RCC 7860 (cell line): ENCODE results near the gene PINK1.

ENCODE experiments used
- DNase-seq: peaks from one replicate; pipeline ENCODE4 v3.0.0-alpha.2; 2015; ENCODE audit warnings: low spot score
- FAIRE-seq: peaks from 2 replicates; lab custom pipeline; 2012; peaks lifted over from hg19 to GRCh38; lab: Jason Lieb, UNC

Gene PINK1

DNA sequence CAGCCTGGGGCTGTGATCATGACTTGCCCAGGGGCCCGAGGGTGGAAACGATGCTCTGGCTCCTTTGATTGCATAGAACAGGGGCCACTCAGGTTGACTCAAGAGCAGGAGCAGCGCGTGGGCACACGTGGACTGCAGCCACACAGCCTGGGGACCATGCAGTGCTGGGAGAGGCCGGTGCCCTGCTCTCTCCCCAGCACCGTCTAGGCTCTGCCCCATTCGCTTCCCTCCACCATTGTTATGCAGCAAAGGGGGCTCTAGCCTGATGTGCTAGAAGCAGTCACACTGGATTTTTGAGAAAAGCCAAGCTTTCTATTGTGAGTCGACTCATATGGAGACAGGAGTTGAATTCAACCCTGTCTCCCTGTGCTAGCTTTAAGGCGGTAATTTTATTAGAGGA, 8.7 kb downstream of the PINK1 start:
- no peak for FAIRE-seq
- DNase-seq, result no peak

DNA sequence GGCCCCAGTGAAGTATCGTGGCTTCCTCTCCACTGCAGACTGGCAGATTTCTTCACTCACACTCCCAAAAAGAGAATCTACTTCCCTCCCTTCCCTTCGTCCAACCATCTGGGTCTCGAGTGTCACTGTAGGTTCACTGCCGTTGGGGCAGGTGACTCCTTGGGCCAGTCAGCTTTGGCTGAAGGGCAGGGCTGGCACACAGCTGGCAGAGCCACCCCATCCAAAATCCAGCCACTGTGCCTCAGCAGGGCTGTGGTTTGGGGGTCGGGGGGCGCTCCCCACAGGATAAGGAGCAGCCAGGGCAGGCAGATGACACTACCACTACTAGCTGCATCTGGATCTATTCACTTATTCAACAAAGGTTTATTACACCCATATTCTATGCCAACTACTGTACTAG, 9.8 kb downstream of the PINK1 start:
- DNase-seq (no peak), FAIRE-seq (no peak)

DNA sequence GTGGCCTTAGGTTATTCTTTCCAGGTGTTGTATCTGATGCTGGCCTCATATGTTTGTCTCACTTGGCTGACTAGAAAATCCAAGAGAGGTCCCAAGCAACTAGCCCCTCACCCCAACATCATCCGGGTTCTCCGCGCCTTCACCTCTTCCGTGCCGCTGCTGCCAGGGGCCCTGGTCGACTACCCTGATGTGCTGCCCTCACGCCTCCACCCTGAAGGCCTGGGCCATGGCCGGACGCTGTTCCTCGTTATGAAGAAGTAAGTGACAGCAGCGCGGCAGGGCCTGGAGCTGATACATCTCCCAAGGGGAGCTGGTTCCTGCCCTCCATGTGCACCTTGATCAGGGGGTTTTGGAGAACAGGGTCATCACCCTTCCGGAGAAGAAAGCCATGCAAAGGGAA, 11.2 kb downstream of the PINK1 start:
- no peak for FAIRE-seq
- DNase-seq, result no peak

DNA sequence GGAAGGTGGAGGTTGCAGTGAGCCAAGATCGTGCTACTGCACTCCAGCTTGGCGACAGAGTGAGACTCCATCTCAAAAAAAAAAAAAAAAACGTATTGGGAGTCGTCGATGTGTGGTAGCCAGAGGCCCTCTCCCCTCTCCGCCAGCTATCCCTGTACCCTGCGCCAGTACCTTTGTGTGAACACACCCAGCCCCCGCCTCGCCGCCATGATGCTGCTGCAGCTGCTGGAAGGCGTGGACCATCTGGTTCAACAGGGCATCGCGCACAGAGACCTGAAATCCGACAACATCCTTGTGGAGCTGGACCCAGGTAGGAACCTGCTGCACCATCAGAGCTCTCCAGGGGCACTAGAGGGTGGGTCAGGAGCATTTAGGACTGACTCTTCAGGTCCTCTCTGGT, 12.2 kb downstream of the PINK1 start:
- FAIRE-seq (no peak), DNase-seq (no peak)

DNA sequence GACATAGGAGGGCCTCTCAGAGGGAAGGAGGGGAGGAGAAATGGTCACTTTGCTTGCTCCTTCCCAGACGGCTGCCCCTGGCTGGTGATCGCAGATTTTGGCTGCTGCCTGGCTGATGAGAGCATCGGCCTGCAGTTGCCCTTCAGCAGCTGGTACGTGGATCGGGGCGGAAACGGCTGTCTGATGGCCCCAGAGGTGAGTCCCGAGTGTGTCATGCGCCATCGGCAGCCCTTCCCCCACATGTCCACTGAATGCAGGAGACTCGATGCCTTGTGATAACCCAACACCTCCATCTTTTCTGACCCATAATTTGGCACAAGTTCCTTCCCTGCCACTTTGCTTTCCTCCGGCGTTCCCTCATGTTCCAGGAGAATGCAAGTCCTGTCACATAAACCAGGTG, 15.2 kb downstream of the PINK1 start:
- FAIRE-seq, result no peak
- DNase-seq, result no peak

DNA sequence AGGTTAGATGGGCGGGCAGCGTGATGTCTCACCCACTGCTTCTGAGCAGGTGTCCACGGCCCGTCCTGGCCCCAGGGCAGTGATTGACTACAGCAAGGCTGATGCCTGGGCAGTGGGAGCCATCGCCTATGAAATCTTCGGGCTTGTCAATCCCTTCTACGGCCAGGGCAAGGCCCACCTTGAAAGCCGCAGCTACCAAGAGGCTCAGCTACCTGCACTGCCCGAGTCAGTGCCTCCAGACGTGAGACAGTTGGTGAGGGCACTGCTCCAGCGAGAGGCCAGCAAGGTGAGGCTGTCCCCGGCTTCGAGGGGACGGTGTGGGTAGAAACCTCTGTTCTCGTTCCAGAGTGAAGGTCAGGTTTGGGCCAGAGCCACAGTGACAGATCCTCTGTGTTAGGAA, 15.7 kb downstream of the PINK1 start:
- no peak for FAIRE-seq
- no peak for DNase-seq

DNA sequence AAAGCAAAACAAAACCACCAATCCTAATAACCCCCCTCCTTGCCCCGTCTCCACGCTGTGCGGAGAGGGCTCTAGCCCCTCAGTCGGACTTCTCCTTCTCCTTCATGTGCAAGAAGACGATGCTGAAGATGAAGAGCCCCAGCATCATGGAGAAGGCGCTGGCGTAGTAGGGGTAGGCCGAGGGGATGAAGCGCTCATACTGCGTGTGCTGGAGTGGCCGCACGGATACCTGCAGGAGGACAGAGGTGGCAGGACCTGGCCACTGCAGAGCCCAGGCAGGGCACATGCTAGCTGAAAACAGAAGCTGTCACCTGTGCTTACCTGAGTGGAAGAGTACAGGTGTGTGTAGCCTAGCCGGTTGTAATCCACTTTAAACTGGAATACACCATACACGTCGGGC, 19.0 kb downstream of the PINK1 start:
- DNase-seq, result no peak
- no peak for FAIRE-seq

DNA sequence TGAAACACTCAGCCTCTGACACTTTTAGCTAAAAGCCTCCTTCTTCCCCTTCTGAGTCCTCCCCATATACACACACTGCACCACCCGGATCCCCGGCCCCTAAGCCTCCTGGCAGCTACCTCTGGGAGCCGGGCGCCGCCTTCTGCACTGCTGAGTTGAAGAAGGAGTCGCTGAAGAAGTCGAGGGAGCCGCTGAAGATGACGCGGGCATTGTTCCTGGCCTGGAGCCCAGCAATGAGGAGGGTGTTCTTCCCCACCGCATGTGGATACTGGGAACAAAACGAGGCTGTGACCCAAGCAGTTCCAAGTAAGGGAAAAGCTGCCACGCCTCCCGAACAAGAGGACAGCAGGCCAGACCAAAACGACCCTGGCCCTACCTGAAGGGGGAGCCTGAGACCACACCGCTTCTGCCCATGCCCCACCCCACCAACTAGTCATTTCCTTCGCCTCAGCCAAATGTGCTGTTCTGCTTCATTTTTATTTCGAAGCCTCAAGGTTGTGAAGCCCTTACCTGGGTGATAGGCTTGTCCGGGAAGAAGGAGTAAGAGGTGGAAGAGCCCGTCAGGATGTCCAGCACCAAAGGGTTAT, 20.9 kb downstream of the PINK1 start:
- DNase-seq (no peak), FAIRE-seq (no peak)

DNA sequence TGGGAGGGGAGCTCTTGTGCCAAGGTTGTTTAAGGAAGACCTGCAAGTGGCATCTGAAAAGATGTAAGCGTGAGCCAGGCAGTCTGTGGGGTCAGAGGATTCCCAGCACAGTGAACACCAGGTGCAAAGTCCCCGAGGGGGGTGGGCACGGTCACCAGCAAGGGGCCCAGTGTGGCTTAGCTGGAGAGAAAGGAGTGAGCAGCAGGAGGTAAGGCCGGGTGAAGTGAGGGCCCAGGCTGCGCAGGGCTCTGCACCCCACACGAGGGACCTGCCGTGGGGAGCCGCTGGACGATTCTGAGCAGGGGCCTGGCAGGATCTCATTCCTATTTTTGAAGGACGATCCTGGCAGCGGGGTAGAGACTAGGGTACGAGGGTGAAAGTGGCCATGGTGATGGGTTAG, 23.8 kb downstream of the PINK1 start:
- FAIRE-seq (no peak), DNase-seq (no peak)

DNA sequence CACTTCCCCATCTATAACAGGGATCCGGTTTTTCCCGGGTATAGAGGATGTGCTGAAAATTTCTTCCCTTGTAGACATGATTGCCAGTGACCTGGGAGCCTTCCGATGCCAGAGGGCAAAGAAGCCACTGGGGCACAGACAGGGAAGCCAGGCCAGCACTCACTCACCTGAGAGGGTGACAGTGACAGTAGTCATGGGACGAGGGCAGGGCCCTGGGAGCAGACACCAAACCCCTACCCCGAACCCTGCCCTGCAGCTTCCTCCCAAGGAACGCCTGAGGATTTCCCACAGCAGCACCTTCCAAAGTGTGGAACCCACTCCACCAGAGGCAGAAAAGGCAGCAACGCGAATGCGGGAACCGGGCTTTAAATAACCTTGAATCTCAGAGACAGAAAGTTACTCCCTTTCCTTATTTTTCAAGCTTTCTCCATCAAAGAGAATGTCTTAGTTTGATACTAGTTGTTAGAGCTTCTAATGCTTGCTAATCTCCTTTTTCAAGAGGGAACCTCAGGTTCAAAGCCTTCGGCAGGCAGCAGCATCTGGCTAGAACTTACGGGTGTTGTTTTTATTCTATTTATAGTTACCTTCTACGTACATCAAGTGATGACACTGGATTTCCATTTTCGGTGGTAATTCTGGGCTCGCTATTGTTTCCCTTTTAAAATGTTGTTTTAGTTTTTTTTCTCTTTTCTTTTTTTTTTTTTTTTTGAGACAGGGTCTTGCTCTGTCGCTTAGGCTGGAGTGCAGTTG, 25.1 kb downstream of the PINK1 start:
- FAIRE-seq, result no peak
- no peak for DNase-seq

DNA sequence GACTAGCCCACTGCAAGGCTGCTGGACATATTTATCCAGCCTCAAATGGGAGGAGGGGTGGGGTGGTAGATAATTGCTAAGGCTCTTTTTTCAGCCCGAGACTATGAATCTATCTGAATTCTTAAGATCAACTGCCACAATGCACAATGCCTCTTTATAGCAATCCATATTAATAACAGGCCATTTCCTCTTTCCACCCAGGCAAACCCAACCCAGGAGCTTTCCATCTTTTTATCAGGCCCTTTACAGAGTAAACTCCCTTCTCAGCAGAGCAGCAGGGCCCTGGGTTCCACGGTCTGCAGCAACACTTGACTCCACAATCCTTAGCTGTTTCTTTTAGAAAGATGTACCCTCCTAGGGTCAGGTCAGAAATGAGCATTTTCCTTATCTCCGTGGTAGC, 27.1 kb downstream of the PINK1 start:
- no peak for DNase-seq
- no peak for FAIRE-seq

DNA sequence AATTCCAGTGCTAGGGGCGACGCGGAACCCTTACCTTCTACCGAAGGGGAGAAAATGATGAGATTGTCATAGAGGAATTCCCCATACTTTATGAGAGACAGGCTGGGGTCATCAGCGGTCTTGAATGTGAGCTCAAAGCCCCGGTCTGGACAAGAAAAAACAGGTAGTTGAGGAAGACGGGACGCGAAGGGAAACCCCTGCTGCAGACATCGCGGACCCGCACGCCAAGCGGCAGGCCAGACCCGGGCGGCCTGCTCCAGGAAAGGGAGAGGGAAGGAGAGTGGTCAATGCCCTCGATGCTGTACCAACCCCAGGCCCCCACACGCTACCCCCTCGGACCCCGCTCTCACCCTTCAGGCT, 27.6 kb downstream of the PINK1 start:
- FAIRE-seq (no peak), DNase-seq (no peak)

DNA sequence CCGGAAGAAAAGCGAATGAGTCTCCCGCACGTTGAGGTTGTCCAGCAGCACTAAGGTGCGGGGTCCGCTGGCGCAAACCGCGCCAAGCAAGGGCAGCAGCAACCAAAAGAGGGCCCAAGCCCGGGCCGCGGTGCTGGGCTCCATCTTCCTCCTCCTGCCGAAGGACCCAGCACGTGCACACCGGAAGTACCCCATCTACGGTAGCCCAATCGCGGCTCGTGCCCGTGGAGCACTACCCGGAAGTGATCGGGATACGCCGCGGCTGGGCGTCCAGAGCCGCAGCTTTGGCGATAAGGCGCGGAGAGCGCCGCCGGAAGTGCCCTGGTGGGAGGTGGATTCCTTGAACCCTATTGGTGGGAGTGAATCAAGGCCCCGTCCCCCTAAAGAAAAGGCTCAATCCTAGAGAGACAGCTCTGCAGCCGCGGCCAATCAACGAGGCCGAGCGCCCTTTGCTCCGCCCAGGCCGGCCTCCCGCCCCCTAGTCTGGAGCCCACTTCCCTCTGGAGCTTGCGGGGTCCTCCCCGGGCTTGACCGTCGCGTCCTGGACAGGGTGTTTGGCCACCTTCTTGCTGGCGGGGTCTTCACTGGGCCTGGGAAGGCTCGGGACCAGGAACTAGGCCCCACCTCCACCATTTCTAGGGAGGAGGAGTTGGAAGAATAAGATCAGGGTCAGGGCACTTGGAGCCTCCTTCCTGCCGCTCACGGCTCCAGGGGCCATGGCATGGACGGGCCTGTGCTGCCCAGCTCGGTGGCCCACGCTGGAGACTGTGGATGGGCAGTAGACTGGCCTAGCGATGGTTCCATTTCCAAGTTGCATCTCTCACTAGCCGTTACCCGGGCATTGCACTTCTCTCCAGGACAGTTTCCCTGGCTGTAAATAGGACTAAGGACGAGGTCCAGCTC, 28.2 kb downstream of the PINK1 start, which contains the start of gene DDOST:
DDOST (minus strand) TSS at position 163 of the 903 bp plus-strand sequence; CDS start at position 144, 19 bp downstream.
- FAIRE-seq, result peak; percentile 94

DNA sequence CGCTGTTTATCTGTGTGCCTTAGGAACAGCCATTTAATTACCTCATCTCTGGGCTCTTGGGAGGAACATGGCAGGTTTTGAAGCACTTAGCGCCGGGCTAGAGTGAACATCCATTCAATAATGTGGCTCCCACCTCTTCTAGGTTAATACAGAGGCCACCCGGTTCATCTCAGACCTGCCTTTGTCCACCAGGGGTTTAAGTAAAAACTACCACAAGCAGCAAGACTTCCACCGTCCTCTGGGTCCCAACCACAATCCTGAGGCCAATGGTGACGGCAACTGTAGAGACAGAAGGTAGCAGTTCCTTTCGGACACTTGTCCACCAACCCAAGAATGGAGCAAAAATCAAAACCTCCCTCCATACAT, 28.8 kb downstream of the PINK1 start:
- no peak for DNase-seq
- no peak for FAIRE-seq

More for the DNA sequence above, 28.2 kb downstream of the PINK1 start, which contains the start of gene DDOST:
- DNase-seq, result peak; percentile 94

DNA sequence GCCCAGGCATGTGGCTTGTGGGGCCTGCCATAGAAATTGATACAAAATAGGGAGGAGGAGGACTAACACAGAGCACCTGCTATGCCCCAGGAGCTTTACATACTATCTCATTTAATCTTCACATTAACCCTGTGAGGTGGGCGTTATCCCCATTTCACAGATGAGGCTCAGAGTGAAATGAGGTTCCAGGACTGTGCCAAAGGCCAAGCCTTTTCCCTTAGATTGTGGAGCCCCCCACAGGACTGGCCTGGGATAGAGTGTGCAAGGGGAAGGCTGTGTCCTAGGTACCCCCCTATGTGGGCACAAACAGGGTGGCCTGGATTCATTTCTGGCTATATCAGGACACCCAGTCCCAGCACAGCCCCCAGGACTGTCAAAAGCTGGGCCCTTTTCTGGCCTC, 30.1 kb downstream of the PINK1 start:
- FAIRE-seq (no peak), DNase-seq (no peak)

DNA sequence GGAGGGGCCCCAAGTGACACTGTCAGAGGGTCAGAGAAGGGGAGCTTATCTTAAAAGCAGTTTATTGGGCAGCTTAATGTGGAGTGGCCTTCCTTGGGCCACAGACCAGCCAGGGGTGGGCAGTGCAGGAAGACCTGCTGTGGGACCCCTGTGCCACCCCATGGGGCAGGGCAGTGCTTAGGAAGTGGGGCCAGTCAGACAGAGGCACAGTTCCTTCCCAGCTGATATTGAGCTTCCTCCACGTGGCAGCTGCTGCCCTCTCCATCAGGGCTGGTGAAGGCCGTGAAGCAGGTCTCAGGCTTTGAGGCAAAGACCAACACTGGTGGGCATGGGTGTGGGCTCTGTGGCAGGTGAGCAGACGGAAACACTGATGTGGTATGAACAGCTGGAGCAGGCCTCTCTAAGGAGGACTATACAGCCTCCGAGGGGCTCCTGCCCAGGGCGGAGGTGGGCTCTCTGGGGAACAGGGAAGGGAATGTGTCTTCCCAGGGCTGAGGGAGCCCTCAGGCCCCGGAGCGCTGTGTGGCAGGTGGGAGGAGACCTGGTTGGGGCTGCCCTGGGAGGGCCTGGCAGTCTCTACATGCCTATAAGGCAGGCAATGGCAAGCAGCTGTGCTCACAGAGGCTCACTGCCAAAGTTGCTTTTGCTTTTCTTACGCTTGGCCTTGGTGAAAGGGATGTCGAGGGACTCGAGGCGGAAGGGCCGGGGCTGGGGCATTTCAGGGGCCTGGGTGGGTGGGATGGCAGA, 30.9 kb downstream of the PINK1 start:
- DNase-seq (no peak), FAIRE-seq (no peak)

DNA sequence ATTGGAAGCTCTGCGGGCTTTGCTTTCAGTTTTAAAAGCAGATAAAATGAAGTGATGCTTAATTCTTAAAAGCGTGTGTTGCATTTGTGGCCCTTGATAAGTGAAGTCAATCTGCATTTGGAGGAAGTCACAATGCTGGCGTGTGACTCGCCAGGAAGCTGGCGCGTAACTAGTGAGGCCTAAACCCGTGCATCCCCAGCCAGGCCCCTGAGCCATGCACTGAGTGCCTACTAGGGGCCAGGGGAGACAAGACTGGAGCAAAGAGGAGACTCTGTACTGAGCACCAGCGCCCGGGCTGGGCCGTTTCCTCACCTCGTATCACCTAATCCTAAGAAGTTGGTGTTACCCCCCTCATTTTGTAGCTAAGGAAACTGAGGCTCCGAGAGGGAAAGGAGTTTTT, 32.5 kb downstream of the PINK1 start:
- FAIRE-seq, result no peak
- no peak for DNase-seq

DNA sequence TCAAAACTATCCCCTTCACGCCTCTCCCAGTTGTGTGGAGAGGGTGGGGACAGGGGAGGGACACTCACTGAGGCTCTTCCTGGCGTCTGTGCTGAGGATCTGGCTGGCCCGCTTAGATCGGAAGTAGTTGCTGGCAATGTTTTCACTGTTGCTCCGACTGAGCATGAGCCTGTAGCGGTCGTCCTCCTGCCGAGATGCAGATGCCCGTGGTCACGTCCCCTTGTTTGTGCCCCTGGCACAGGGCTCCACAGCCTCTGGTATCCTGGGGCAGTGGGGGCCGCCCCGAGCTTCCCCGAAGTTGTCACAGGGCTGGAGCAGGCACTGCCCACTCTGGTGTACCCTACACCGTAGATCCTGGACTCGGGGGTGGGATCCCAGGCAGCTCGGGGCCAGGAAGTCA, 32.9 kb downstream of the PINK1 start:
- no peak for DNase-seq
- no peak for FAIRE-seq

DNA sequence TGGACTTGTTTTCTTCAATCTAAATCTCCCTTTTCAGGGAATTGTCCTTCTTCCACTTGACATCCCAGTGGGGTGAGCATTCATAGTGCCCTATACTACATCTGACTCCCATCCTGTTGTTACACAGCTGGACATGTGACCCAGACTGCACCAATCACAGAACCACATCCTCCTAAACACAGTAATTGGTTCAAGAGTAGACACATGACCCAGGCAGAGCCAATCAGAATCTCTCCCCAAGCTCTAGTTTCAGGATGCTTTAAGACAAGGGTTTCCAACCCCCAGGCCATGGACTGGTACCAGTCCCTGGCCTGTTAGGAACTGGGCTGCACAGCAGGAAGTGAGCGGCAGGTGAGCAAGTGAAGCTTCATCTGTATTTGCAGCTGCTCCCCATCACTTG, 33.5 kb downstream of the PINK1 start:
- no peak for FAIRE-seq
- DNase-seq, result peak; percentile 7

DNA sequence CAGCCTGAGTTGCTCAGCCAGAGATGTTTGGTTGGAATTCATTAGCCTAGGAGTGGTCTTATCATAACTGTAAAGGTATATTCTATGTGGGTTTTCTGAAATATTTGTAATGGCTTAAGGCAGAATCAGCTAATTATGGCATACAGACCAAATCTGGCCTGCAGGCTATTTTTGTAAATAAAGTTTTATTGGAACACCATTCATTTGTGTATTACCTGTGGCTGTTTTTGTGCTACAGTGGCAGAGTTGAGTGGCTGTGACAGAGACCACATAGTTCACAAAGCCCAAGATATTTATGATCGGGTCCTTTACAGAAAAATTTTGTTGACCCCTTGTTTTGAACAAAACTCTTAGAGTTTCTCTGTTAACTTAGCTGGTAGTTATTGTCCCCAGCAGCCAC, 35.3 kb downstream of the PINK1 start:
- no peak for FAIRE-seq
- DNase-seq, result no peak

DNA sequence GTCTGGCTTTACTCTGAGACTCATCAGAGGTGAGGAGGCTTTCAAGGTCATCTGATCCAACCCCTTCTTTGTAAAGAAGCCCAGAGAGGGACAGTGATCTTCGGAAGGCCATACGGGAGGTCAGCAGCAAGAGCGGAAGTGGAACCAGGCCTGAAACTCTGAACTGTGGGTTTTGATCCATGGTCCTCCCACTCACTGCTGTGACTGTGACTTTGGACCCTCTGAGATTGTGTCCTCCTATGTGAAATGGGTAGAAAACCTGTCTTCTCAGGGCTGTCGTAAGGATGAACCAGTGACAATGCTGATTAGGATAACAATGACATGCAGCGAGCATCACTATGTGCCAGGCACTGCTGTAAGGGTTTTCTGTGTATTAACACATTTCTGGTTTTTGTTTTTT, 37.7 kb downstream of the PINK1 start:
- DNase-seq, result no peak
- no peak for FAIRE-seq
